CD4-positive, alpha-beta T cell treated with Interleukin-2 at 100 ng/mL for 4 hours (primary cell): ENCODE data around the gene MAPK8.
A peak's percentile ranks its signal among the peaks of the same experiment; 100 is the strongest.

Experiments used
- DNase-seq: peaks from one replicate; pipeline ENCODE4 v3.0.0-alpha.2; 2020; ENCODE audit warnings: low spot score

The MAPK8 gene

GRCh38 chr10:48292616-48293015 lies 13.9 kb upstream of the MAPK8 start:
- no peak for DNase-seq

GRCh38 chr10:48294431-48294830 lies 12.0 kb upstream of the MAPK8 start:
- no peak for DNase-seq

GRCh38 chr10:48296576-48297098 lies 9.8 kb upstream of the MAPK8 start:
- DNase-seq = no peak

- DNase-seq = no peak
Observed at GRCh38 chr10:48299066-48299465, 7.4 kb upstream of the MAPK8 start.

GRCh38 chr10:48299692-48300091 lies 6.8 kb upstream of the MAPK8 start:
- no peak for DNase-seq

GRCh38 chr10:48300556-48300955 lies 5.9 kb upstream of the MAPK8 start:
- DNase-seq = no peak

- DNase-seq = no peak
Observed at GRCh38 chr10:48302515-48303476, 3.7 kb upstream of the MAPK8 start.

GRCh38 chr10:48305905-48306264 lies 592 bp upstream of the MAPK8 start:
- no peak for DNase-seq

- peak; percentile 65 for DNase-seq
Observed at GRCh38 chr10:48306870-48307710, 613 bp downstream of the MAPK8 start.

- DNase-seq = no peak
Observed at GRCh38 chr10:48307711-48308018, 1.2 kb downstream of the MAPK8 start.

- DNase-seq = peak; percentile 4
Observed at GRCh38 chr10:48309711-48310226, 3.3 kb downstream of the MAPK8 start.

- DNase-seq = no peak
Observed at GRCh38 chr10:48314107-48314506, 7.6 kb downstream of the MAPK8 start.

- no peak for DNase-seq
Observed at GRCh38 chr10:48316236-48316635, 9.8 kb downstream of the MAPK8 start.

- no peak for DNase-seq
Observed at GRCh38 chr10:48317321-48317990, 11.0 kb downstream of the MAPK8 start.

- DNase-seq = no peak
Observed at GRCh38 chr10:48322017-48322416, 15.5 kb downstream of the MAPK8 start.

GRCh38 chr10:48324580-48324979 lies 18.1 kb downstream of the MAPK8 start:
- DNase-seq = no peak

GRCh38 chr10:48330269-48330668 lies 23.8 kb downstream of the MAPK8 start:
- no peak for DNase-seq

GRCh38 chr10:48331436-48331835 lies 25.0 kb downstream of the MAPK8 start:
- no peak for DNase-seq

- DNase-seq = no peak
Observed at GRCh38 chr10:48332166-48332870, 25.8 kb downstream of the MAPK8 start.

- no peak for DNase-seq
Observed at GRCh38 chr10:48332871-48333216, 26.4 kb downstream of the MAPK8 start.

GRCh38 chr10:48333856-48334255 lies 27.4 kb downstream of the MAPK8 start:
- DNase-seq = no peak

GRCh38 chr10:48335788-48336187 lies 29.3 kb downstream of the MAPK8 start:
- DNase-seq = no peak
